Transverse colon (tissue), 4 donors: ENCODE data around the gene PTPRA. TPM values are rescaled to one million over a fixed set of nuclear protein-coding genes. Genes with fewer than 3 reads are reported as not detected.
A peak's percentile ranks its signal among the peaks of the same experiment; 100 is the strongest.

Experiments used
- DNase-seq: peaks from one replicate; pipeline ENCODE4 v3.0.0-alpha.2; 2019
- H3K27ac ChIP-seq, 4 donors: fragments of 200-600 bp; sonication (generic); 2 replicates each; pipeline ENCODE4 v1.5.1; 2016 to 2018; ENCODE audit warnings: inconsistent platforms in 4 of 4
- H3K27me3 ChIP-seq: fragments of 200-600 bp; sonication (generic); 2 replicates; pipeline ENCODE4 v1.5.1; 2017; ENCODE audit warnings: inconsistent platforms
- H3K36me3 ChIP-seq, 4 donors: fragments of 200-600 bp; sonication (generic); 2 replicates each; pipeline ENCODE4 v1.5.1; 2017 to 2019; ENCODE audit warnings: inconsistent platforms in 4 of 4
- H3K4me1 ChIP-seq, 4 donors: fragments of 200-600 bp; sonication (generic); 2 replicates each; pipeline ENCODE4 v1.5.1; 2017 to 2020; ENCODE audit warnings: inconsistent platforms in 4 of 4
- H3K4me3 ChIP-seq, 4 donors: fragments of 200-600 bp; sonication (generic); 1 replicate in 1 of 4; 2 replicates in 3 of 4; pipeline versions ENCODE4 v1.5.1 to v1.6.1; 2017 to 2019; ENCODE audit warnings: inconsistent platforms in 4 of 4
- H3K9me3 ChIP-seq, 2 donors: fragments of 200-600 bp; sonication (generic); 2 replicates each; pipeline ENCODE4 v1.5.1; 2017 to 2019; ENCODE audit warnings: inconsistent platforms in 2 of 2
- CTCF ChIP-seq, 5 experiments: fragments of 200-600 bp in 3 of 5; fragments of 450-650 bp in 2 of 5; sonication (generic) in 3 of 5; IDR thresholded peaks; 1 replicate in 2 of 5; 2 replicates in 3 of 5; pipeline ENCODE4 v1.5.1; 2016 to 2017; ENCODE audit warnings: antibody characterized with exemption in 5 of 5, inconsistent platforms in 3 of 5, mild to moderate bottlenecking in 2 of 5, moderate library complexity in 1 of 5
- EP300 ChIP-seq: sonication (generic); formaldehyde crosslinking; IDR thresholded peaks from one replicate; pipeline ENCODE4 v1.6.1; 2017; ENCODE audit warnings: antibody characterized with exemption, low read depth
- POLR2A ChIP-seq: fragments of 450-650 bp; IDR thresholded peaks from one replicate; pipeline ENCODE4 v1.6.1; 2016; ENCODE audit warnings: antibody characterized with exemption, mild to moderate bottlenecking, moderate library complexity
- POLR2AphosphoS5 ChIP-seq, 3 donors: sonication (generic); formaldehyde crosslinking; IDR thresholded peaks; one replicate each; pipeline ENCODE4 v1.6.1; 2016; ENCODE audit warnings: antibody characterized with exemption in 3 of 3
- WGBS, 2 donors: methylation state at CpG; one replicate each; pipeline ENCODE4 v1.1.5; 2018; ENCODE audit warnings: low coverage in 1 of 2; 5-methylcytosine and 5-hydroxymethylcytosine counted together
- in situ Hi-C, 4 donors: fragments of 200-750 bp; cut with MboI; loops; one replicate each; pipeline versions ENCODE4 v1.15.0 to v1.15.1; 2017; ENCODE audit warnings: low sequenced_read_pairs in 3 of 4, low pct_ligation_motif_present in 1 of 4, low pct_unique_long_range_greater_than_20kb in 1 of 4
- intact Hi-C: fragments of 100-400 bp; cut with DNase I; formaldehyde crosslinking; loops from one replicate; pipeline ENCODE4 v1.15.1; 2023; ENCODE audit warnings: low total_unique reads
- total RNA-seq, 4 donors: library from RNA; depleted of rRNA; stranded (reverse); fragments of >200 nt; gene quantifications; one replicate each; pipeline ENCODE4 v1.1.0, GENCODE V29; 2016

The PTPRA gene
- total RNA-seq, 4 donors from 2014 or later, result 32.2 to 55.8 (median 45.8) TPM

- no peak for DNase-seq
Observed at GRCh38 chr20:3068986-3069900, 196.0 kb downstream of the PTPRA start.

GRCh38 chr20:3070725-3071124 is 197.4 kb downstream of the PTPRA start:
- no peak overlapping the region for H3K4me3 ChIP-seq
- peaks cover 31% of the 10 kb centered on the region for H3K27me3 ChIP-seq
- DNase-seq, result no peak
- H3K36me3 ChIP-seq, result no peaks in the 10 kb centered on the region
- no peak for TF ChIP-seq POLR2A
- TF ChIP-seq EP300, result no peak
- no peak for TF ChIP-seq POLR2AphosphoS5 (IDR thresholded peaks at IDR 0.05)
- no peak for TF ChIP-seq CTCF (IDR thresholded peaks at IDR 0.05)
- 62 to 65% methylated on average over 2 to 4 of the region's 4 CpGs for WGBS, 2 donors
- H3K9me3 ChIP-seq, result no peaks in the 10 kb centered on the region
- H3K27ac ChIP-seq, result no peak overlapping the region
- in situ Hi-C loops, result loop anchor here in 2 of 4 donors (25.0 kb wide), 1 partner anchor 242 kb away; no protein-coding TSS in a partner anchor
- peaks cover 0 to 12% (median 9%) of the 10 kb centered on the region in 4 donors for H3K4me1 ChIP-seq
- intact Hi-C loops, result no loop called here

More at GRCh38 chr20:3068986-3069900, 196.0 kb downstream of the PTPRA start:
- in situ Hi-C loops, result loop anchor here in 2 of 4 donors (25.0 kb wide), 1 partner anchor 243 kb away; no protein-coding TSS in a partner anchor
- H3K27me3 ChIP-seq, result peaks cover 31% of the 10 kb centered on the region
- H3K27ac ChIP-seq, result no peak overlapping the region
- H3K4me3 ChIP-seq, result no peak overlapping the region
- WGBS, 2 donors, result 27 to 70% methylated on average over 2 to 8 of the region's 8 CpGs
- intact Hi-C loops, result no loop called here
- no peak for TF ChIP-seq POLR2A
- peak in 3 of 5 experiments; percentile 6 to 14 (median 7) for TF ChIP-seq CTCF (IDR thresholded peaks at IDR 0.05)
- TF ChIP-seq POLR2AphosphoS5 (IDR thresholded peaks at IDR 0.05), result no peak
- peaks cover 0 to 12% (median 9%) of the 10 kb centered on the region in 4 donors for H3K4me1 ChIP-seq
- H3K9me3 ChIP-seq, result no peaks in the 10 kb centered on the region
- H3K36me3 ChIP-seq, result no peaks in the 10 kb centered on the region

- TF ChIP-seq CTCF (IDR thresholded peaks at IDR 0.05) (no peak), EP300 (no peak), POLR2AphosphoS5 (IDR thresholded peaks at IDR 0.05) (no peak), POLR2A (no peak)
- 91% methylated on average over 16 of the region's 16 CpGs; no CpG with 5 or more reads in 1 of the 2 donors for WGBS, 2 donors
- DNase-seq, result no peak
- H3K36me3 ChIP-seq, result no peaks in the 10 kb centered on the region
- intact Hi-C loops (no loop called here), in situ Hi-C loops (loop anchor here in 2 of 4 donors (25.0 kb wide), 1 partner anchor 241 kb away; no protein-coding TSS in a partner anchor)
- H3K27me3 ChIP-seq, result peaks cover 31% of the 10 kb centered on the region
- H3K27ac ChIP-seq, result no peak overlapping the region
- no peaks in the 10 kb centered on the region for H3K9me3 ChIP-seq
- H3K4me3 ChIP-seq, result peak overlapping the region in 2 of 4 donors; percentile 50 to 57
- peaks cover 0 to 12% (median 9%) of the 10 kb centered on the region in 4 donors for H3K4me1 ChIP-seq
Observed at GRCh38 chr20:3071266-3071609, 198.0 kb downstream of the PTPRA start.
